ENCODE measurements around the gene ZNF384. TPM values are rescaled to one million over a fixed set of nuclear protein-coding genes. Genes with fewer than 3 reads are reported as not detected.

Gene ZNF384
- total RNA-seq, 1 donor from 2014 or later: 50.6 TPM

- H3K36me3 Mint-ChIP-seq (ENCODE audit: low read depth, unreplicated experiment): peaks cover 5% of the 10 kb centered on the region
- FAIRE-seq: no peak
- no peak overlapping the region for H3K27ac Mint-ChIP-seq (ENCODE audit: unreplicated experiment)
Observed at GRCh38 chr12:6638305-6638704, 50.9 kb downstream of the ZNF384 start.

GRCh38 chr12:6635856-6636531, 53.2 kb downstream of the ZNF384 start, which contains the start of gene LPAR5:
Gene LPAR5, minus strand, starts transcription at chr12:6635959. Its CDS starts 14,711 bp downstream, at chr12:6621248.
- Mint-ChIP-seq H3K4me3 (ENCODE audit: unreplicated experiment) (no peak within 1 kb of the TSS), H3K27ac (ENCODE audit: unreplicated experiment) (peak within 1 kb of the TSS; percentile 77)
- H2AFZ ChIP-seq (ENCODE audit: low read depth, low read length): peak within 1 kb of the TSS; percentile 62

More at GRCh38 chr12:6638305-6638704, 50.9 kb downstream of the ZNF384 start:
- Histone ChIP-seq H3K36me3 (ENCODE audit: insufficient read depth, low read length) (no peaks in the 10 kb centered on the region), H3K79me2 (ENCODE audit: insufficient read depth, low read length) (no peaks in the 10 kb centered on the region), H2AFZ (ENCODE audit: low read depth, low read length) (no peak overlapping the region), H3K4me3 (ENCODE audit: insufficient read depth, low read depth, low read length) (no peak overlapping the region), H3K4me1 (ENCODE audit: insufficient read depth, low read length) (peaks cover 5% of the 10 kb centered on the region), H3K4me2 (ENCODE audit: low read length) (no peak overlapping the region), H3K27me3 (ENCODE audit: insufficient read depth, low read length) (no peaks in the 10 kb centered on the region), H3K9me3 (ENCODE audit: insufficient read depth, low read depth, low read length) (peaks cover 2% of the 10 kb centered on the region), H3K27ac (ENCODE audit: low read depth, low read length) (no peak overlapping the region), H4K20me1 (ENCODE audit: insufficient read depth, low read length) (no peaks in the 10 kb centered on the region), H3K9ac (ENCODE audit: low read length) (no peak overlapping the region)
- DNase-seq (ENCODE audit: low read depth): no peak
- no peak for TF ChIP-seq CTCF (IDR thresholded peaks at IDR 0.05; ENCODE audit: insufficient read depth, low read depth, low read length)
- TF ChIP-seq EZH2 (IDR thresholded peaks at IDR 0.05; ENCODE audit: insufficient read depth, low read length): no peak
- Mint-ChIP-seq H3K27me3 (ENCODE audit: low read depth, unreplicated experiment) (peaks cover 24% of the 10 kb centered on the region), H3K4me3 (ENCODE audit: unreplicated experiment) (no peak overlapping the region), H3K4me1 (ENCODE audit: low read depth, unreplicated experiment) (peaks cover 10% of the 10 kb centered on the region), H3K9me3 (ENCODE audit: unreplicated experiment) (peaks cover 40% of the 10 kb centered on the region)

More at GRCh38 chr12:6635856-6636531, 53.2 kb downstream of the ZNF384 start, which contains the start of gene LPAR5:
- Histone ChIP-seq H3K4me3 (ENCODE audit: insufficient read depth, low read depth, low read length) (no peak within 1 kb of the TSS), H3K27ac (ENCODE audit: low read depth, low read length) (no peak within 1 kb of the TSS), H3K36me3 (ENCODE audit: insufficient read depth, low read length) (no peaks in the 10 kb centered on the region), H3K4me1 (ENCODE audit: insufficient read depth, low read length) (peaks cover 5% of the 10 kb centered on the region), H3K9me3 (ENCODE audit: insufficient read depth, low read depth, low read length) (no peaks in the 10 kb centered on the region), H4K20me1 (ENCODE audit: insufficient read depth, low read length) (no peaks in the 10 kb centered on the region), H3K79me2 (ENCODE audit: insufficient read depth, low read length) (no peaks in the 10 kb centered on the region), H3K27me3 (ENCODE audit: insufficient read depth, low read length) (no peaks in the 10 kb centered on the region), H3K4me2 (ENCODE audit: low read length) (peak within 1 kb of the TSS; percentile 19), H3K9ac (ENCODE audit: low read length) (no peak within 1 kb of the TSS)
- Mint-ChIP-seq H3K36me3 (ENCODE audit: low read depth, unreplicated experiment) (peaks cover 3% of the 10 kb centered on the region), H3K27me3 (ENCODE audit: low read depth, unreplicated experiment) (peaks cover 16% of the 10 kb centered on the region), H3K4me1 (ENCODE audit: low read depth, unreplicated experiment) (peaks cover 17% of the 10 kb centered on the region), H3K9me3 (ENCODE audit: unreplicated experiment) (peaks cover 18% of the 10 kb centered on the region)
- FAIRE-seq (no peak), DNase-seq (ENCODE audit: low read depth) (peak; percentile 39)
- TF ChIP-seq CTCF (IDR thresholded peaks at IDR 0.05; ENCODE audit: insufficient read depth, low read depth, low read length) (no peak), EZH2 (IDR thresholded peaks at IDR 0.05; ENCODE audit: insufficient read depth, low read length) (no peak)

Data from astrocyte (in vitro differentiated cells and primary cell).